Transverse colon (tissue), 4 donors: Measurements from ENCODE around the gene MAP1LC3B.

Experiments used
- CTCF ChIP-seq, 5 experiments: fragments of 200-600 bp in 3 of 5; fragments of 450-650 bp in 2 of 5; sonication (generic) in 3 of 5; IDR thresholded peaks; 1 replicate in 2 of 5; 2 replicates in 3 of 5; pipeline ENCODE4 v1.5.1; 2016 to 2017; ENCODE audit warnings: antibody characterized with exemption in 5 of 5, inconsistent platforms in 3 of 5, mild to moderate bottlenecking in 2 of 5, moderate library complexity in 1 of 5
- EP300 ChIP-seq: sonication (generic); formaldehyde crosslinking; IDR thresholded peaks from one replicate; pipeline ENCODE4 v1.6.1; 2017; ENCODE audit warnings: antibody characterized with exemption, low read depth
- POLR2A ChIP-seq: fragments of 450-650 bp; IDR thresholded peaks from one replicate; pipeline ENCODE4 v1.6.1; 2016; ENCODE audit warnings: antibody characterized with exemption, mild to moderate bottlenecking, moderate library complexity
- POLR2AphosphoS5 ChIP-seq, 3 donors: sonication (generic); formaldehyde crosslinking; IDR thresholded peaks; one replicate each; pipeline ENCODE4 v1.6.1; 2016; ENCODE audit warnings: antibody characterized with exemption in 3 of 3

- TF ChIP-seq POLR2A (no peak), CTCF (IDR thresholded peaks at IDR 0.05) (no peak), POLR2AphosphoS5 (IDR thresholded peaks at IDR 0.05) (no peak), EP300 (no peak)
These were observed 32.1 kb downstream of the MAP1LC3B start for GRCh38 chr16:87424266-87424665.
